HUES6 (cell line): ENCODE data around the gene ELMO1.
A peak's percentile ranks its signal among the peaks of the same experiment; 100 is the strongest.

Experiments used
- H3K27ac ChIP-seq: 2 replicates; pipeline ENCODE4 v1.7.0; 2013; ENCODE audit warnings: low read depth, mild to moderate bottlenecking, low read length, inconsistent platforms
- H3K27me3 ChIP-seq: 2 replicates; pipeline ENCODE4 v1.6.1; 2013; ENCODE audit warnings: low read length; ENCODE audit not compliant: control insufficient read depth, insufficient read depth
- H3K36me3 ChIP-seq: 2 replicates; pipeline ENCODE4 v1.6.1; 2013; ENCODE audit warnings: low read length; ENCODE audit not compliant: control insufficient read depth, insufficient read depth
- H3K4me1 ChIP-seq: 2 replicates; pipeline ENCODE4 v1.6.1; 2013; ENCODE audit warnings: low read length; ENCODE audit not compliant: control insufficient read depth, insufficient read depth
- H3K4me3 ChIP-seq: 2 replicates; pipeline ENCODE4 v1.5.1; 2013; ENCODE audit warnings: low read depth, low read length
- H3K9ac ChIP-seq: one replicate; pipeline ENCODE4 v1.6.1; 2013; ENCODE audit warnings: mild to moderate bottlenecking, low read length
- H3K9me3 ChIP-seq: 2 replicates; pipeline ENCODE4 v1.6.1; 2013; ENCODE audit warnings: low read depth, low read length; ENCODE audit not compliant: control insufficient read depth, insufficient read depth

Gene ELMO1

GRCh38 chr7:36971515-36972139, 477.0 kb downstream of the ELMO1 start:
- H3K4me1 ChIP-seq = peaks cover 5% of the 10 kb centered on the region; the same call in 1 of the 2 replicates
- H3K27ac ChIP-seq = no peak overlapping the region
- no peaks in the 10 kb centered on the region for H3K9me3 ChIP-seq

GRCh38 chr7:36970551-36971514, 477.8 kb downstream of the ELMO1 start:
- H3K27ac ChIP-seq = no peak overlapping the region
- H3K9ac ChIP-seq = no peak overlapping the region
- peaks cover 5% of the 10 kb centered on the region; the same call in 1 of the 2 replicates for H3K4me1 ChIP-seq
- H3K4me3 ChIP-seq = no peak overlapping the region
- H3K27me3 ChIP-seq = no peaks in the 10 kb centered on the region
- no peaks in the 10 kb centered on the region for H3K9me3 ChIP-seq
- H3K36me3 ChIP-seq = no peaks in the 10 kb centered on the region

More at GRCh38 chr7:36971515-36972139, 477.0 kb downstream of the ELMO1 start:
- H3K9ac ChIP-seq = no peak overlapping the region
- no peak overlapping the region for H3K4me3 ChIP-seq
- no peaks in the 10 kb centered on the region for H3K27me3 ChIP-seq
- no peaks in the 10 kb centered on the region for H3K36me3 ChIP-seq

GRCh38 chr7:36969376-36969775, 479.3 kb downstream of the ELMO1 start:
- Histone ChIP-seq H3K4me1 (peaks cover 15% of the 10 kb centered on the region), H3K9me3 (no peaks in the 10 kb centered on the region), H3K36me3 (no peaks in the 10 kb centered on the region), H3K9ac (no peak overlapping the region), H3K27me3 (no peaks in the 10 kb centered on the region), H3K27ac (no peak overlapping the region), H3K4me3 (no peak overlapping the region)

- Histone ChIP-seq H3K9ac (no peak overlapping the region), H3K27me3 (no peaks in the 10 kb centered on the region), H3K27ac (no peak overlapping the region), H3K9me3 (no peaks in the 10 kb centered on the region), H3K4me1 (peaks cover 21% of the 10 kb centered on the region), H3K36me3 (no peaks in the 10 kb centered on the region), H3K4me3 (no peak overlapping the region)
Measured at GRCh38 chr7:36967387-36967786, 481.3 kb downstream of the ELMO1 start.

GRCh38 chr7:36966636-36967035, 482.0 kb downstream of the ELMO1 start:
- Histone ChIP-seq H3K27ac (no peak overlapping the region), H3K27me3 (no peaks in the 10 kb centered on the region), H3K36me3 (no peaks in the 10 kb centered on the region), H3K4me3 (no peak overlapping the region), H3K9me3 (no peaks in the 10 kb centered on the region), H3K4me1 (peaks cover 29% of the 10 kb centered on the region), H3K9ac (no peak overlapping the region)

GRCh38 chr7:36966039-36966438, 482.6 kb downstream of the ELMO1 start:
- Histone ChIP-seq H3K4me3 (no peak overlapping the region), H3K9me3 (no peaks in the 10 kb centered on the region), H3K27me3 (no peaks in the 10 kb centered on the region), H3K27ac (no peak overlapping the region), H3K4me1 (peaks cover 30% of the 10 kb centered on the region), H3K36me3 (no peaks in the 10 kb centered on the region), H3K9ac (no peak overlapping the region)

- Histone ChIP-seq H3K4me1 (peaks cover 33% of the 10 kb centered on the region), H3K4me3 (no peak overlapping the region), H3K9ac (no peak overlapping the region), H3K9me3 (no peaks in the 10 kb centered on the region), H3K27me3 (no peaks in the 10 kb centered on the region), H3K27ac (no peak overlapping the region), H3K36me3 (no peaks in the 10 kb centered on the region)
Measured at GRCh38 chr7:36965625-36966024, 483.0 kb downstream of the ELMO1 start.

- Histone ChIP-seq H3K27ac (no peak overlapping the region), H3K27me3 (no peaks in the 10 kb centered on the region), H3K9me3 (no peaks in the 10 kb centered on the region), H3K36me3 (no peaks in the 10 kb centered on the region), H3K4me1 (peaks cover 33% of the 10 kb centered on the region), H3K4me3 (no peak overlapping the region), H3K9ac (no peak overlapping the region)
Measured at GRCh38 chr7:36964297-36964696, 484.4 kb downstream of the ELMO1 start.

- Histone ChIP-seq H3K9me3 (peaks cover 11% of the 10 kb centered on the region), H3K27ac (peak overlapping the region; percentile 51; the same call in 1 of the 2 replicates), H3K4me3 (no peak overlapping the region), H3K27me3 (no peaks in the 10 kb centered on the region), H3K9ac (no peak overlapping the region), H3K36me3 (no peaks in the 10 kb centered on the region; the same call in 1 of the 2 replicates), H3K4me1 (peaks cover 31% of the 10 kb centered on the region)
Measured at GRCh38 chr7:36962367-36962766, 486.3 kb downstream of the ELMO1 start.

- Histone ChIP-seq H3K27me3 (no peaks in the 10 kb centered on the region), H3K4me1 (peaks cover 31% of the 10 kb centered on the region), H3K36me3 (no peaks in the 10 kb centered on the region; the same call in 1 of the 2 replicates), H3K27ac (peak overlapping the region; percentile 51; the same call in 1 of the 2 replicates), H3K9ac (no peak overlapping the region), H3K9me3 (peaks cover 14% of the 10 kb centered on the region), H3K4me3 (no peak overlapping the region)
Measured at GRCh38 chr7:36961693-36962092, 487.0 kb downstream of the ELMO1 start.

- Histone ChIP-seq H3K4me3 (no peak overlapping the region), H3K9me3 (peaks cover 14% of the 10 kb centered on the region), H3K27me3 (no peaks in the 10 kb centered on the region), H3K27ac (no peak overlapping the region), H3K36me3 (no peaks in the 10 kb centered on the region; the same call in 1 of the 2 replicates), H3K4me1 (peaks cover 31% of the 10 kb centered on the region), H3K9ac (no peak overlapping the region)
Measured at GRCh38 chr7:36961097-36961496, 487.6 kb downstream of the ELMO1 start.
